PC-3 (cell line): Measurements from ENCODE around the gene S1PR2.

Experiments
- CTCF ChIP-seq: fragments of 300-600 bp; sonication (generic); conservative IDR thresholded peaks from 2 replicates; pipeline ENCODE4 v1.5.1; 2017; ENCODE audit warnings: antibody characterized with exemption, low read depth, mild to moderate bottlenecking, low read length
- EZH2 ChIP-seq: fragments of 300-600 bp; sonication (generic); IDR thresholded peaks from one replicate; pipeline ENCODE4 v1.6.1; 2017; ENCODE audit warnings: antibody characterized with exemption, mild to moderate bottlenecking, low read length; ENCODE audit not compliant: unreplicated experiment

GRCh38 chr19:10270180-10270615 is 39.1 kb upstream of the S1PR2 start:
- TF ChIP-seq CTCF = no peak
- TF ChIP-seq EZH2 = no peak
